Ovary (tissue), 9 donors: Measurements from ENCODE around the gene IQSEC3. TPM values are rescaled to one million over a fixed set of nuclear protein-coding genes. Genes with fewer than 3 reads are reported as not detected.

Source experiments
- DNase-seq, 5 donors: peaks; one replicate each; pipeline ENCODE4 v3.0.0-alpha.2; 2019 to 2020
- H3K27ac ChIP-seq, 2 donors: fragments of 200-600 bp; one replicate each; pipeline versions ENCODE4 v1.5.1 to v1.8.0; 2019 to 2022
- H3K27me3 ChIP-seq: fragments of 200-600 bp; one replicate; pipeline ENCODE4 v1.8.0; 2022
- H3K36me3 ChIP-seq: fragments of 200-600 bp; sonication (generic); one replicate; pipeline ENCODE4 v1.5.1; 2019
- H3K4me1 ChIP-seq: one replicate; pipeline ENCODE4 v1.8.1; 2013; ENCODE audit warnings: mild to moderate bottlenecking, moderate library complexity; ENCODE audit not compliant: insufficient read depth
- H3K4me3 ChIP-seq: fragments of 200-600 bp; sonication (generic); one replicate; pipeline ENCODE4 v1.5.1; 2017
- H3K9me3 ChIP-seq, 2 donors: fragments of 200-600 bp in 1 of 2; sonication (generic) in 1 of 2; one replicate each; pipeline versions ENCODE4 v1.5.1 to v1.8.1; 2013 to 2019; ENCODE audit warnings: mild to moderate bottlenecking in 1 of 2, moderate library complexity in 1 of 2
- CTCF ChIP-seq, 3 donors: fragments of 450-650 bp in 2 of 3; fragments of 200-600 bp in 1 of 3; IDR thresholded peaks; one replicate each; pipeline versions ENCODE4 v1.5.1 to v1.8.0; 2016 to 2022; ENCODE audit warnings: antibody characterized with exemption in 3 of 3, mild to moderate bottlenecking in 1 of 3
- EP300 ChIP-seq: sonication (generic); formaldehyde crosslinking; IDR thresholded peaks from one replicate; pipeline ENCODE4 v1.6.1; 2017; ENCODE audit warnings: antibody characterized with exemption
- POLR2A ChIP-seq: fragments of 450-650 bp; IDR thresholded peaks from one replicate; pipeline ENCODE4 v1.6.1; 2017; ENCODE audit warnings: antibody characterized with exemption, mild to moderate bottlenecking, moderate library complexity
- WGBS, 3 donors: extraction: QIAGEN DNeasy Blood & Tissue Kit in 1 of 3; methylation state at CpG; one replicate each; pipeline versions ENCODE4 v1.1.5 to v1.1.7; 2013 to 2017; 5-methylcytosine and 5-hydroxymethylcytosine counted together
- intact Hi-C, 4 donors: fragments of 100-400 bp; cut with DNase I; formaldehyde crosslinking; loops; one replicate each; pipeline versions ENCODE4 v1.11.0 to v1.15.1; 2022 to 2023
- polyA plus RNA-seq, 2 donors: library from polyadenylated mRNA; stranded (reverse); fragments of 200-250 nt in 1 of 2; fragments of 350-450 nt in 1 of 2; fragmentation: Illumina TruSeq in 1 of 2; extraction: RNeasy Lipid Tissue Mini Kit (QIAGEN cat#74804) in 1 of 2; gene quantifications; one replicate each; pipeline ENCODE4 v1.2.3, GENCODE V29; 2013 to 2014
- total RNA-seq, 7 donors: library from RNA; depleted of rRNA in 2 of 7; stranded (reverse); fragments of >200 nt in 2 of 7; fragmentation: NEBNext Ultra II Directional in 3 of 7; extraction: Animal tissue kit (Norgen Biotek cat#: 25700) in 3 of 7; gene quantifications; one replicate each; pipeline versions ENCODE4 v1.1.0 to v1.2.4, GENCODE V29; 2016 to 2023
- donor health status: DM: no; HTN: no; CAD: no; lungs with moderate emphysema.
- donor health status: DM: no; HTN: no; CAD: no.
- donor health status: Bipolar disorder and iron deficiency.
- donor health status: DM: yes; HTN: yes; CAD: no.
- donor health status: DM: no; HTN: no; CAD: no.
- donor health status: DM: yes; HTN: yes; CAD: no.

IQSEC3 gene
- total and polyA plus RNA-seq, 9 donors: 0.88 to 10.0 (median 3.0) TPM

- no peak for DNase-seq
- Histone ChIP-seq H3K4me1 (peaks cover 7% of the 10 kb centered on the region), H3K27ac (no peak overlapping the region), H3K4me3 (no peak overlapping the region), H3K9me3 (no peaks in the 10 kb centered on the region), H3K27me3 (no peaks in the 10 kb centered on the region), H3K36me3 (no peaks in the 10 kb centered on the region)
- 76 to 78% (median 77%) methylated on average over 16 of the region's 16 CpGs for WGBS, 3 donors
- TF ChIP-seq POLR2A (no peak), CTCF (IDR thresholded peaks at IDR 0.05) (no peak), EP300 (no peak)
- intact Hi-C loops: no loop called here
Observed at GRCh38 chr12:175759-176158, 109.2 kb downstream of the IQSEC3 start.

- intact Hi-C loops: no loop called here
- no peak for DNase-seq
- no peaks in the 10 kb centered on the region for H3K36me3 ChIP-seq
- WGBS, 3 donors: 51 to 56% (median 52%) methylated on average over 14 to 16 of the region's 16 CpGs
- H3K4me3 ChIP-seq: no peak overlapping the region
- TF ChIP-seq CTCF (IDR thresholded peaks at IDR 0.05) (no peak), EP300 (no peak), POLR2A (no peak)
- no peaks in the 10 kb centered on the region for H3K27me3 ChIP-seq
- H3K27ac ChIP-seq: no peak overlapping the region
- no peaks in the 10 kb centered on the region for H3K9me3 ChIP-seq
- H3K4me1 ChIP-seq: peaks cover 7% of the 10 kb centered on the region
Observed at GRCh38 chr12:176321-177181, 110.0 kb downstream of the IQSEC3 start.

GRCh38 chr12:177336-177979 is 110.9 kb downstream of the IQSEC3 start:
- Histone ChIP-seq H3K27ac (no peak overlapping the region), H3K4me1 (peaks cover 7% of the 10 kb centered on the region), H3K9me3 (no peaks in the 10 kb centered on the region), H3K4me3 (no peak overlapping the region), H3K36me3 (no peaks in the 10 kb centered on the region), H3K27me3 (no peaks in the 10 kb centered on the region)
- no peak for DNase-seq
- intact Hi-C loops: no loop called here
- 43 to 55% (median 52%) methylated on average over 11 of the region's 11 CpGs for WGBS, 3 donors
- TF ChIP-seq CTCF (IDR thresholded peaks at IDR 0.05): no peak
- TF ChIP-seq POLR2A: no peak
- no peak for TF ChIP-seq EP300

GRCh38 chr12:177980-178828 is 111.6 kb downstream of the IQSEC3 start:
- Histone ChIP-seq H3K27me3 (no peaks in the 10 kb centered on the region), H3K36me3 (no peaks in the 10 kb centered on the region), H3K9me3 (no peaks in the 10 kb centered on the region), H3K4me3 (no peak overlapping the region), H3K4me1 (peaks cover 7% of the 10 kb centered on the region), H3K27ac (no peak overlapping the region)
- DNase-seq: no peak
- TF ChIP-seq POLR2A (no peak), CTCF (IDR thresholded peaks at IDR 0.05) (no peak), EP300 (no peak)
- 72 to 81% (median 74%) methylated on average over 20 of the region's 20 CpGs for WGBS, 3 donors
- intact Hi-C loops: no loop called here
